Progenitor cell of endocrine pancreas (in vitro differentiated cells): ENCODE measurements around the gene DCD. TPM values are rescaled to one million over a fixed set of nuclear protein-coding genes. Genes with fewer than 3 reads are reported as not detected.

ENCODE experiments used
- DNase-seq: peaks from one replicate; pipeline ENCODE4 v3.0.0; 2021; ENCODE audit warnings: low spot score; ENCODE audit not compliant: unreplicated experiment
- H3K27ac Mint-ChIP-seq: 2 replicates; pipeline ENCODE4 v1.8.0; 2021; ENCODE audit warnings: mild to moderate bottlenecking, moderate library complexity, mixed read lengths
- H3K27me3 Mint-ChIP-seq: 2 replicates; pipeline ENCODE4 v1.8.0; 2021; ENCODE audit warnings: mixed read lengths
- H3K36me3 Mint-ChIP-seq: 2 replicates; pipeline ENCODE4 v1.8.0; 2022; ENCODE audit warnings: mixed read lengths; ENCODE audit not compliant: insufficient read depth
- H3K4me1 Mint-ChIP-seq: 2 replicates; pipeline ENCODE4 v1.8.0; 2021; ENCODE audit warnings: low read depth, mixed read lengths
- H3K4me3 Mint-ChIP-seq: 2 replicates; pipeline ENCODE4 v1.8.0; 2021; ENCODE audit warnings: low read depth, mild to moderate bottlenecking, moderate library complexity, mixed read lengths
- H3K9me3 Mint-ChIP-seq: 2 replicates; pipeline ENCODE4 v1.8.0; 2021; ENCODE audit warnings: low read depth, mixed read lengths
- total RNA-seq: library from RNA; stranded (reverse); gene quantifications from 2 replicates; pipeline ENCODE4 v1.2.1, GENCODE V29; 2021
- TF ChIP-seq, protein P1 (sequence below): fragments of 200-600 bp; sonication (generic); IDR thresholded peaks from one replicate; pipeline ENCODE4 v1.5.0; 2021; ENCODE audit warnings: antibody characterized with exemption, mild to moderate bottlenecking; ENCODE audit not compliant: unreplicated experiment

Gene DCD
- total RNA-seq, 1 donor from 2014 or later = not detected

GRCh38 chr12:54688309-54689033 lies 40.3 kb upstream of the DCD start:
- Mint-ChIP-seq H3K27ac (no peak overlapping the region), H3K27me3 (peaks cover 24% of the 10 kb centered on the region), H3K9me3 (peaks cover 8% of the 10 kb centered on the region), H3K4me3 (no peak overlapping the region), H3K4me1 (peaks cover 8% of the 10 kb centered on the region), H3K36me3 (no peaks in the 10 kb centered on the region)
- DNase-seq = no peak
- TF ChIP-seq, protein P1, sequence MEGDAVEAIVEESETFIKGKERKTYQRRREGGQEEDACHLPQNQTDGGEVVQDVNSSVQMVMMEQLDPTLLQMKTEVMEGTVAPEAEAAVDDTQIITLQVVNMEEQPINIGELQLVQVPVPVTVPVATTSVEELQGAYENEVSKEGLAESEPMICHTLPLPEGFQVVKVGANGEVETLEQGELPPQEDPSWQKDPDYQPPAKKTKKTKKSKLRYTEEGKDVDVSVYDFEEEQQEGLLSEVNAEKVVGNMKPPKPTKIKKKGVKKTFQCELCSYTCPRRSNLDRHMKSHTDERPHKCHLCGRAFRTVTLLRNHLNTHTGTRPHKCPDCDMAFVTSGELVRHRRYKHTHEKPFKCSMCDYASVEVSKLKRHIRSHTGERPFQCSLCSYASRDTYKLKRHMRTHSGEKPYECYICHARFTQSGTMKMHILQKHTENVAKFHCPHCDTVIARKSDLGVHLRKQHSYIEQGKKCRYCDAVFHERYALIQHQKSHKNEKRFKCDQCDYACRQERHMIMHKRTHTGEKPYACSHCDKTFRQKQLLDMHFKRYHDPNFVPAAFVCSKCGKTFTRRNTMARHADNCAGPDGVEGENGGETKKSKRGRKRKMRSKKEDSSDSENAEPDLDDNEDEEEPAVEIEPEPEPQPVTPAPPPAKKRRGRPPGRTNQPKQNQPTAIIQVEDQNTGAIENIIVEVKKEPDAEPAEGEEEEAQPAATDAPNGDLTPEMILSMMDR = no peak

GRCh38 chr12:54684636-54685630 lies 36.8 kb upstream of the DCD start:
- no peak for DNase-seq
- H3K27ac Mint-ChIP-seq = no peak overlapping the region

GRCh38 chr12:54683398-54683797 lies 35.2 kb upstream of the DCD start:
- TF ChIP-seq, protein P1 = no peak
- H3K4me3 Mint-ChIP-seq = no peak overlapping the region

More at GRCh38 chr12:54684636-54685630, 36.8 kb upstream of the DCD start:
- Mint-ChIP-seq H3K9me3 (peaks cover 8% of the 10 kb centered on the region), H3K4me3 (no peak overlapping the region), H3K4me1 (peaks cover 10% of the 10 kb centered on the region), H3K27me3 (peaks cover 31% of the 10 kb centered on the region), H3K36me3 (no peaks in the 10 kb centered on the region)
- TF ChIP-seq, protein P1 = no peak

DNA sequence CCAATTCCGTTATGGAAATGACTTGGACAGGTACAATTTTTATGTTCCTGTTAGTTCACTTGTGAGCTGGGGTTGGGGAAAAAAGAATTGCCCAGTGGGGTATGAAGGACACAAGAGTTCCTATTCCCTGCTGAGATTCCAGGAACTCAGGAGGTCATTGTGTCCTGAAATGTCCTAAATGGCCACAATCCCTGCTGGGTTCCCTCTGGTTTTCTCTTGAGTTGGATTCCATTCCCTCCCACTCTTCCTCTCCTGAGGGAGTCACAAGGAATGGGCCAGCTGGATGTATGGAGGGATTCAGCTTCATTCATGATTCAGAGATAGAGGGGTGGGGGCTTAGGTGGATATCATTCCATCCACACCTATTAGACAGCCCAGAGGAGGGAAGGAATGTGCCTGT lies 34.5 kb upstream of the DCD start:
- Mint-ChIP-seq H3K4me3 (no peak overlapping the region), H3K4me1 (peaks cover 10% of the 10 kb centered on the region), H3K9me3 (peaks cover 4% of the 10 kb centered on the region), H3K27ac (no peak overlapping the region), H3K36me3 (no peaks in the 10 kb centered on the region), H3K27me3 (peaks cover 32% of the 10 kb centered on the region)
- no peak for DNase-seq
- TF ChIP-seq, protein P1 = no peak

More at GRCh38 chr12:54683398-54683797, 35.2 kb upstream of the DCD start:
- peaks cover 10% of the 10 kb centered on the region for H3K4me1 Mint-ChIP-seq
- DNase-seq = no peak
- H3K27me3 Mint-ChIP-seq = peaks cover 31% of the 10 kb centered on the region
- H3K36me3 Mint-ChIP-seq = no peaks in the 10 kb centered on the region
- peaks cover 8% of the 10 kb centered on the region for H3K9me3 Mint-ChIP-seq
- no peak overlapping the region for H3K27ac Mint-ChIP-seq

DNA sequence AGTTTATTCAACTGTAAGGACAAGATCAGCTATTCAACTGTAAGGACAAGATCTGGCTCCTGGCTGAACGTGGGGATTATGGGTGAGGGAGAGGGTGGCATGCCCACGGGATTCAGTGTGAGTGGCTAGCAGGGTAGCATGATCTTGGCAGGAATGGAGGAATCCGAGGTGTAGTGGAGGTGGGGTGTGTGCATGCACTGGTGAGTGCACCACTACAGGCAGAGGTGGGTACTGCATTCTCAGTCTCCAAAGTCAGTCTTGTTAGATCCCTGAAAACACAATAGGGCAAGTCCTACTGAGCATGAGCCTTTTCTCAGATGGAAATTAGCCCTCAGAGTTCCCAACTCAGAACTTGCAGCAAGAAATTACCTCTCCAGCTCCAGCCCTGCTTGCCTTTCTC lies 32.2 kb upstream of the DCD start:
- Mint-ChIP-seq H3K4me3 (no peak overlapping the region), H3K36me3 (no peaks in the 10 kb centered on the region), H3K27ac (no peak overlapping the region), H3K27me3 (peaks cover 31% of the 10 kb centered on the region), H3K9me3 (no peaks in the 10 kb centered on the region), H3K4me1 (peaks cover 10% of the 10 kb centered on the region)
- TF ChIP-seq, protein P1 = peak; percentile 45
- DNase-seq = no peak
